ENCODE data around the gene DCLRE1A. TPM values are rescaled to one million over a fixed set of nuclear protein-coding genes. Genes with fewer than 3 reads are reported as not detected.

DCLRE1A gene
- total RNA-seq = 6.8 and 9.2 TPM in 2 replicates

GRCh38 chr10:113854013-113854760 lies at the start of gene DCLRE1A, which contains the start of gene NHLRC2:
Gene DCLRE1A (minus strand): TSS chr10:113854082. CDS start chr10:113853182, 900 bp downstream.
Gene NHLRC2 (plus strand): TSS chr10:113854661. CDS start chr10:113854873, 212 bp downstream.
- H3K4me3 ChIP-seq (ENCODE audit: low read depth, low read length) = peak within 1 kb of the TSS; percentile 93
- FAIRE-seq (no peak), DNase-seq (ENCODE audit: low read depth) (peak; percentile 47)
- H3K27me3 ChIP-seq (ENCODE audit: control insufficient read depth, insufficient read depth, low read length) = no peaks in the 10 kb centered on the region
- H3K36me3 ChIP-seq (ENCODE audit: control insufficient read depth, insufficient read depth, low read length) = no peaks in the 10 kb centered on the region
- no peak for TF ChIP-seq CTCF (IDR thresholded peaks at IDR 0.05; ENCODE audit: insufficient read depth, low read length, severe bottlenecking)

GRCh38 chr10:113899952-113900598 lies 46.2 kb upstream of the DCLRE1A start:
- peaks cover 2% of the 10 kb centered on the region for H3K36me3 ChIP-seq (ENCODE audit: control insufficient read depth, insufficient read depth, low read length)
- no peaks in the 10 kb centered on the region for H3K27me3 ChIP-seq (ENCODE audit: control insufficient read depth, insufficient read depth, low read length)
- no peak overlapping the region for H3K4me3 ChIP-seq (ENCODE audit: low read depth, low read length)
- TF ChIP-seq CTCF (IDR thresholded peaks at IDR 0.05; ENCODE audit: insufficient read depth, low read length, severe bottlenecking) = no peak
- FAIRE-seq (no peak), DNase-seq (ENCODE audit: low read depth) (no peak)

- Histone ChIP-seq H3K4me3 (ENCODE audit: low read depth, low read length) (no peak overlapping the region), H3K27me3 (ENCODE audit: control insufficient read depth, insufficient read depth, low read length) (no peaks in the 10 kb centered on the region), H3K36me3 (ENCODE audit: control insufficient read depth, insufficient read depth, low read length) (peaks cover 2% of the 10 kb centered on the region)
- DNase-seq (ENCODE audit: low read depth) = no peak
- FAIRE-seq = no peak
- TF ChIP-seq CTCF (IDR thresholded peaks at IDR 0.05; ENCODE audit: insufficient read depth, low read length, severe bottlenecking) = no peak
Measured at GRCh38 chr10:113897693-113898618, 44.1 kb upstream of the DCLRE1A start.

- no peak overlapping the region for H3K4me3 ChIP-seq (ENCODE audit: low read depth, low read length)
- no peaks in the 10 kb centered on the region for H3K27me3 ChIP-seq (ENCODE audit: control insufficient read depth, insufficient read depth, low read length)
- TF ChIP-seq CTCF (IDR thresholded peaks at IDR 0.05; ENCODE audit: insufficient read depth, low read length, severe bottlenecking) = no peak
- DNase-seq (ENCODE audit: low read depth) = peak; percentile 95
- FAIRE-seq = no peak
- peaks cover 2% of the 10 kb centered on the region for H3K36me3 ChIP-seq (ENCODE audit: control insufficient read depth, insufficient read depth, low read length)
Measured at GRCh38 chr10:113895018-113895417, 41.1 kb upstream of the DCLRE1A start.

GRCh38 chr10:113894581-113894980 lies 40.7 kb upstream of the DCLRE1A start:
- FAIRE-seq (no peak), DNase-seq (ENCODE audit: low read depth) (no peak)
- Histone ChIP-seq H3K27me3 (ENCODE audit: control insufficient read depth, insufficient read depth, low read length) (no peaks in the 10 kb centered on the region), H3K4me3 (ENCODE audit: low read depth, low read length) (no peak overlapping the region), H3K36me3 (ENCODE audit: control insufficient read depth, insufficient read depth, low read length) (peaks cover 2% of the 10 kb centered on the region)
- TF ChIP-seq CTCF (IDR thresholded peaks at IDR 0.05; ENCODE audit: insufficient read depth, low read length, severe bottlenecking) = no peak
